Esophagus mucosa (tissue), 1 donor: ENCODE results near the gene LHX2. TPM values are rescaled to one million over a fixed set of nuclear protein-coding genes. Genes with fewer than 3 reads are reported as not detected.

ENCODE experiments used
- ATAC-seq: fragments of 200-7000 bp; cut with Tn5 transposase; one replicate; pipeline ENCODE4 v1.9.1; 2020
- total RNA-seq: library from RNA; stranded (reverse); gene quantifications from one replicate; pipeline ENCODE4 v1.2.4, GENCODE V29; 2023
- donor health status: DM: yes; HTN: yes; CAD: no.

Gene LHX2
- total RNA-seq, 1 donor from 2014 or later: not detected

GRCh38 chr9:124035001-124035650 is 23.6 kb downstream of the LHX2 start:
- ATAC-seq: no peak

- ATAC-seq: no peak
Measured at GRCh38 chr9:124036578-124036977, 25.0 kb downstream of the LHX2 start.

DNA sequence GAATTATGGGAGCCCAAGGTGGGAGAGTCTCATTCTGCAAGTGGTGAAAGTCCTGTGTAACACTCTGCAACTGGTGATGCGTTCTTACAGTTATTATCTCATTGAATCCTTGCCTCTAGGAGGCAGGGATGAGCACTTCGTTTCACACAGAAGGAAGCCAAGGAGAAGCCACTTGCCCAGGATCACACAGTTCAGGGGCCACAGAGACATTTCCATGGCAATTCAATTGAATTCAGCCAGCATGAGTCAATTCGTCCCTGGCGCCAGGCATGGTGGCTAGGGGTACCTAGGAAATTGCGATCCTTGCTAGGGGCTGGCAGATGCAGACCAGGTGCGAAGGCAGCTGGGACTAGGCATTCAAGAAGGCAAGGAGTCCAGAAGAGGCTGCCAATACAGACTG is 26.2 kb downstream of the LHX2 start:
- no peak for ATAC-seq

- no peak for ATAC-seq
Measured at GRCh38 chr9:124038239-124038638, 26.7 kb downstream of the LHX2 start.

DNA sequence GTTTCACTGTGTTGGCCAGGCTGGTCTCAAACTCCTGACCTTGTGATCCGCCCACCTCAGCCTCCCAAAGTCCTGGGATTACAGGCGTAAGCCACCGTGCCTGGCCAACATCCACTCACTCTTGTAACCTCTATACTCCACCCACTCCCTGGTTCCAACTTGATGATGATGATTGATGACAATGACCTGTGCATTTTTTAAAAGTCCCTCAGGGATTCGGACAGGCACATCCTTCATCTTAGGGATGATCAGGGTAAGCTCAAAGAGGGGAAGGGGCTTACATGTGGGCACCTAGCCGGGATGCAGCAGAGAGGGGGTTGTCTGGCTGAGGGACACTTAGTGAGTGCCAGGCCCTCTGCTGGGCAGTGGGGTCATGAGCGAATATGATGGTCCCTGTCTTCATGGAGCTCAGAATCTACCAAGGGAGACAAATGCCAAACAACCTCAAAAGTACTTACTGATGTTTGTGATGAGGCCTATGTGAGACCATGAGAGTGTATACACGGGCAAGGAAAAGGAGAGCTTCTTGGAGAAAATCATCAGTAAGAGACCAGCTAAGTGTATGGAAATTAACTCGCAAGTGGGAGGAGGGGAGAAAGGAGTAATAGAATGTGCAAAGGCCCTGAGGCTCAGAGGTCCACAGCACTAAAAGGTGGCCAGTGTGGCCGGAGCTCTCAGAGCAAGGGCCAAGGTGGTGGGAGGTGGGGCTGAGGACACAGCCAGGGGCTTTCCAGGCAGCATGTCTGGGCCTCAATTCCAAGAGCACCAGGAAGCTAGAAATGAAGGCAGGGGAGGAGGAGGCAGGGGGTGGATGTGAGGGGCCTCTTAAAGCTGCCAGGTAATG is 27.4 kb downstream of the LHX2 start:
- no peak for ATAC-seq

DNA sequence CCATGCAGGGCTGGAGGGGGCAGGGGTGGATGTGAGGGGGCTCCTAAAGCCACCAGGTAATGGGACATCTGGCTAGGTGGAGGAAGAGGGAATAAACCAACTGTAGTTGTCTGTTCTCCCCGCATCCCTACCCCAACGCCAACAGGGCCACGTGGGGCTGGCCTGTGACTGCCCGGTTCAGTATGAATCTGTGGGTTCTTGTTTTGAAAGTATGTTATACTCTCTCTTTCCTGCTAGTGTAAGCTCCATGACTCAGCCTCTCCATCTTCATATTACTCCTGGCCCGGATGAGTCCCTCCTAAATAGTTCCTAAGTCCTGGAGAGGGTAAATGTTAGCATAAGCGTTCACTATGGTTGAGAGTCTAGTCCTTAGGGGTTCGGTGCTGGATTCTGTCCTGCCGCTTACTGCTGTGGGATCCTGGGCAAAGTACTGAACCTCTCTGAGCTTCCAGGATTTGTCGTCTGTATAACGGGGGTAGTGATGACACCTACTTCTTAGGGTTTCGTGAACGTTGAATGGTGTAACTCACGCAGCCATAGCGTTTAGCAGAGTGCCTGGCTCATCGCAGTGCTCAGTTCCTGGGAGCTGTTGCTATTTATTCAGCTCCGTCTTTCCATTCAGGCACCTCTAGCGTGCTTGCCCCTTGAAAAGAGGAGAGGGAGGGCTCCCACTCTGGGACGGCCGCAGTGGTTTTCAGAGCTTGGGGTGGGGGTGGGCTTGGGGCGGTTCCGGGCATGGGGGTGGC is 28.8 kb downstream of the LHX2 start:
- no peak for ATAC-seq

GRCh38 chr9:124040935-124041816 is 29.6 kb downstream of the LHX2 start:
- peak; percentile 43 for ATAC-seq

- ATAC-seq: no peak
Measured at GRCh38 chr9:124041817-124042116, 30.2 kb downstream of the LHX2 start.

GRCh38 chr9:124042201-124042721 is 30.7 kb downstream of the LHX2 start:
- peak; percentile 15 for ATAC-seq

- no peak for ATAC-seq
Measured at GRCh38 chr9:124044448-124044847, 32.9 kb downstream of the LHX2 start.

- ATAC-seq: peak; percentile 24
Measured at GRCh38 chr9:124045076-124045829, 33.7 kb downstream of the LHX2 start.

- no peak for ATAC-seq
Measured at GRCh38 chr9:124045830-124046177, 34.2 kb downstream of the LHX2 start.

DNA sequence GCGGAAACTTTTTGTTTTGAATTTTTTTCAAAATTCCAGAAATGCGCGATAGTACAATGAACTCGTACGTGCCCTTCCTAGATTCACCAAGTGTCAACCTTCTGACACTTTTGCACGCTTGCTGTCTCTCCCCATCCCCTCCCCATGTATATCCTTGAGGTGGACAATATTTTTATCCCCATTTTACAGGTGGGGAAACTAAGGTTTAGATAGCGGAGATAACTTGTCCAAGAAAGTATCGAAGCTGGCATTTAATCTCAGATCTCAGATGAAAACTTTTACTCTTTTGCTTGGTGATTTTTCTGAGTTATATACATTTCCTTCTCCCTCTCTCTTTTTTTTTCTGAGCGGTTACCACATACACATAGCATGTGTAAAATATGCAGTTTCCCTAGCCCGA is 34.6 kb downstream of the LHX2 start:
- no peak for ATAC-seq

GRCh38 chr9:124047251-124047672 is 35.7 kb downstream of the LHX2 start:
- ATAC-seq: no peak

- ATAC-seq: no peak
Measured at GRCh38 chr9:124050955-124051354, 39.4 kb downstream of the LHX2 start.

GRCh38 chr9:124052401-124052800 is 40.8 kb downstream of the LHX2 start:
- ATAC-seq: no peak

DNA sequence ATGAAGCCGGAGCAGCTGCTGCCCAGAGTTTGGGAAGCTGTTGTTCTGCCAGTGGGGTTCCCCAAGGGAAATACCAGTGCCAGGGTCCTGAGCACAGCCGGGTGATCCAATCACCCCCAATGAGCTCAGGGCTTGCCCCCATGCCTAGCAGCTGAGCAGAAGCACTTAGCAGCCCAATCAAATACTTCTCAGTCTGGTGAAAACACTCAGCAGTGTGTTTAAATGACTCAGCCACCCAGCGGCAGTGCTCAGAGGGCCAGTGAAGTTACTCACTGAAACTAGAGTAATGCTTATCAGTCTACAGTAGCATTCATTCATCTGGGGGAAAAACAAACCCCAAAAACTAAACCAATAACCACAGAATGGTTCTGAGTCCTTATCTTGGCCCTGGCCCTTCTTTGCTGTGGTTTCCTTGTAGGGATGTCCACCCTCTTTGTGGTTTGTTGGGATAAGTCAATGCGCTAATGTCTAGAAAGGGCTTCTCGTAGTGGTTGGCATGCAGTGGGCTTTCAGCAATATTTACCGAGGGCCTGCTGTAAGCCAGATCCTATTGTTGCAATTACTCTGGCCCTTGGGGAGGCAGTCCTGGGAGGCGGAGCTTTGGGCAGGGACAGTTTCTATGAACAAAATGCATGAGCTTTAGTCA is 43.1 kb downstream of the LHX2 start:
- no peak for ATAC-seq

DNA sequence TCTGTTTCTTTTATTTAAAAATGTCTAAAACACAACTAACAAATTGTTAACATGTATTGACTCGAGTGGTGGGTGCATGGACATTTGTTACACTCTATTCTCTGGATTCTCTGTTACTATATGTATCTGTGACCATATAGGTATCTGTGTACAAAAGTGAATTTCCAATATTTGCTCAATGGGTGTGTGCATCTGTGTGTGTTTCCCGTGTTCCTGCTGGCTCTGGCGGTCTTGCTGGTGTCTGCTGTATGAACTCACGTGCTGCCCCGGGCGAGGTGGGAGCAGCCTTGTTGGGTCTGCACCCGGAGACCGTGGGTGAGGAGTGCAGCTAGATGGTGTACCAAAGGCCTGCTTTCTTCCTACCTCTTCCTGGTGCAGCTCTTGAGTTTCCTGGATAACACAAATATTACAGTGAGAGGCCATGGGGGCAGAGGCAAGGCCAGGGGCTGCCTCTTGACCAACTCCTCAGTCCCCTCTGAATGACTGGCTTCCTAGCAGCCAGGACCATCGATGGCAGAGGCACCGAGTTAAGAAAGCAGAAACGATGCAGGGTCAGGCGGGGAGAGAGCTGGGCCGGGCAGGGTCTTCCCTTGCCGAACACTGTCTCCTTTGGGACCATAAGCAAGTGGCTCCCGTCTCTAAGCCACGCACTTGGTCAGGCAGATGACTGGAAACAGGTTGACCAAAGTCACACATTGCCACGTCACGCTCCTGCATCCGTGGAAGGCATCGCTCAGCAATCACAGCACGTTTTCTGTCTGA is 49.5 kb downstream of the LHX2 start:
- no peak for ATAC-seq

- no peak for ATAC-seq
Measured at GRCh38 chr9:124062172-124062571, 50.6 kb downstream of the LHX2 start.
